HG02623 (cell line): ENCODE measurements around the gene FBN3.

Source experiments
- ATAC-seq: cut with Tn5 transposase; IDR thresholded peaks from one replicate; pipeline ENCODE4 v1.9.1; 2021; ENCODE audit warnings: moderate library complexity; ENCODE audit not compliant: unreplicated experiment

Gene FBN3

GRCh38 chr19:8094336-8094735, 55.1 kb downstream of the FBN3 start:
- no peak for ATAC-seq

GRCh38 chr19:8093740-8094139, 55.7 kb downstream of the FBN3 start:
- no peak for ATAC-seq

DNA sequence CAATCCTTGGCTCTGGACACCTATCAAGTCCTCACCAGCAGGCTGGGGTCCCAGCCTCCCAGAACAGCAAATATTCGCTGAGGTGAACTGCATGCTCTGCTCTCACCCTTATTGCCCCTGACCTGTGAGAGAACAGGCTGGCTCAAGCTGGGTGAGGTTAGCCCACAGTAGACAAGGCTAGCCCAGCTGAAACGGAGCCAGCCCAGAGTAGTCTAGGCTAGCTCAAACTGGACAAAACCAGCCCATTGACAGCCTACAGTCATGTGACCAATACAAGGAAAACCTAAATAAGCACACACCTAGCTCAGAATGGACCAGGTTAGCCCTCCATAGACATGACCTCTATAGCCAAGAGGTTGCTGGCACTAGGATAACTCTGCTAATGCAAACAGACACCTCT, 58.4 kb downstream of the FBN3 start:
- no peak for ATAC-seq

DNA sequence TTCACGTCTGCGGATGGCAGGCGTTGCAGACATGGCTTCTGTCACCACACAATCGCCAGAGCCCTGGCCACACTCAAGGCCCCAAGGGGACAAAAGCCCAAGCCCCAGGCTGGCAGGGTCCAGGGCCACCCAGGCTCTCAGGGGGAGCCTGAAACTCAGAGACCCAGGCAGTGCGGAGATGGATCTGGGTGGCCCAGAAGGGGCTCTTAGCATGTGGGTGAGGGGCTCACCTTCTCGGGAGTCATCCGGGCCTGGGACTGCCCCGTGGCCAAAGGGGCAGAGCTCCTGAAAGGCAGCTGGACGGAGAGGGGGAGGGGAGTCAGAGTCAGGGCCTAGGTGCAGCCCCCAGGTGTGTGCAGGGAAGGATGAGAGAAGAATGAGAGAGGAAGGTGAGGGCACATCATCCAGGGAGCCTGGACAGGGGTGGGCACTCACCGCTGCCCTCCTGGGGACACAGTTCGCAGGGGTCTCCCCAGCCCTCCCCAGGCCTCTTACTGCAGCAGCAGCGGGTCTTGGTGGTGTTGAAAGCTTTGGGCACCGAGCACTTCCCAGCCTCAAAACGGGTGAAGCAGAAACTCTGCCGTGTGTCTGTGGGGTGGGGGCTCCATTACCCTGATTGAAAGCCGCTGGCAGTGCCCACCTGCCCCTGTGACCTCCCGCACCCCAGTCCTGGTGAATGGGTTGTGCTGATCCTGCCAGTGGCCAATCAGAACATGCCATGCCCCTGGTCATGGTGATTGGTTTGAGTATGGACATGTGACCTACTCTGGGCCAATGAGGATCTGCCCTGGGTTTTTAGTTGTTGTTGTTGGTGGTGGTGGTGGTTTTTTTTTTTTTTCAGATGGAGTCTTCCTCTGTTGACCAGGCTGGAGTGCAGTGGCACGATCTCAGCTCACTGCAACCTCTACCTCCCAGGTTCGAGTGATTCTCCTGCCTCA, 59.5 kb downstream of the FBN3 start:
- ATAC-seq: no peak

GRCh38 chr19:8088752-8089663, 60.4 kb downstream of the FBN3 start:
- no peak for ATAC-seq

- ATAC-seq: no peak
These were observed 61.5 kb downstream of the FBN3 start for GRCh38 chr19:8087876-8088275.

DNA sequence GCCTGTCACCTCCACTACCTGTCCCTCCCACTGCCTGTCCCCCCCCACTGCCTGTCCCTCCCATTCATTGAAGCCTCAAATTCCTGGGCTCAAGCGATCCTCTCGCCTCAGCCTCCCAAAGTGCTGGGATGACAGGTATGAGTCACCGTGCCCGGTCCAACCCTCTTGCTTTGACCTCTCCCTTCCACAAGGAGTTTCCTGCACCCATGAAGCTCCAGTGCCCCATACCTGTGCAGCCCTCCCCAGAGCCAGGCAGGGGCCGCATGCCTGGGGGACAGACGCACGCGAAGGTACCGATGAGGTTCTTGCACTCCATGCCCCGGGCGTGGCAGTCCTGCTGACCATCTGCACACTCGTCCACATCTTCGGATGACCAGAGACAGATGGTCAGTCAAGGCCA, 62.5 kb downstream of the FBN3 start:
- no peak for ATAC-seq

- no peak for ATAC-seq
These were observed 63.6 kb downstream of the FBN3 start for GRCh38 chr19:8085598-8086408.

DNA sequence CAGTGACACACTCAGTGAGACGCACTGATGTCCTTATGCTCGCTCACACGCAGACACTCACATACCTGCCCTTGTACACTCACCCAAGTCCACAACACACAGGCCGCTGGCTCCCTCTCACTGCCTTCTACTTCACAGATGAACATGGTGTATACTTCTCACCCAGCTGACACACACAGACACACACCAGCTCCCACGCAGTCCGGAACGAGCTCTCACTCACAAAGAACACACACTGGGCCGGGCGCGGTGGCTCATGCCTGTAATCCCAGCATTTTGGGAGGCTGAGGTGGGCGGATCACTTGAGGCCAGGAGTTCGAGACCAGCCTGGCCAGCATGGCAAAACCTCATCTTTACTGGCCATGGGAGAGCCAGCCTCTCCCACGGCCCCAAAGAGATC, 65.2 kb downstream of the FBN3 start:
- no peak for ATAC-seq

GRCh38 chr19:8083141-8083540, 66.3 kb downstream of the FBN3 start:
- ATAC-seq: no peak

DNA sequence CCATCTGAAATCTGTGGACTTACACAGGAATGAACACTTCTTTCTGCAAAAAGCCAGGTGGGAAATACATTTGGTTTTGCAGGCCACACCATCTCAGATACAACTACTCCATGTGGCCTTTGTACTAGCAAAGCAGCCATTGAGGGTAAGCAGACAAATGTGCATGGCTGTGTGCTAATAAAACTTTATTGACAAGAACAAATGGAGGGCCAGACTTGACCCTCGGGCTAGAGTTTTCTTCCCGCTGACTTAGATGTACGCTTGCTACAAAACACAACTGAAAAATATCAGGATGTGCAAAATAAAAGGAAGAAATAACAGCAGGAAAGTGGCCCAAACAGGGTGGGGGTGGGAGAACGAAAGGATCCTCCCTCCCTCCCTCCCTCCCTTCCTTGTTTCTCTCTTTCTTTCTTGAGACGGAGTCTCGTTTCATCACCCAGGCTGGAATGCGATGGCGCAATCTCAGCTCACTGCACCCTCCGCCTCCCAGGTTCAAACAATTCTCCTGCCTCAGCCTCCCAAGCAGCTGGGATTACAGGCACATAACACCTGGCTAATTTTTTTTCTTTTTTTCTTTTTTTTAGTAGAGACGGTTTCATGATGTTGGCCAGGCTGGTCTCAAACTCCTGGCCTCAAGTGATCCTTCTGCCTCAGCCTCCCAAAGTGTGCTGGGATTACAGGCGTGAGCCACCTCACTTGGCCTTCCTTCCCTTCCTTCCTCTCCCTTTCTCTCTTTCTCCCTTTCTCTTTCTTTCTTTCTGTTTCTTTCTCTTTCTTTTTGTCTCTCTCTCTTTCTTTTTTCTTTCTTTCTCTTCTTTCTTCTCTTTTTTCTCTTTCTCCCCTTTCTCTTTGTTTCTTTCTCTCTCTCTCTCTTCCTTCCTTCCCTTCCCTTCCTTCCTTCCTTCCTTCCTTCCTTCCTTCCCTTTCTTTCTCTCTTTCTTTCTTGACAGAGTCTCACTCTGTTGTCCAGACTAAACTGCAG, 67.5 kb downstream of the FBN3 start:
- no peak for ATAC-seq

- ATAC-seq: no peak
These were observed 68.6 kb downstream of the FBN3 start for GRCh38 chr19:8080832-8081231.

- no peak for ATAC-seq
These were observed 69.4 kb downstream of the FBN3 start for GRCh38 chr19:8079988-8080387.

GRCh38 chr19:8075158-8076074, 74.0 kb downstream of the FBN3 start:
- ATAC-seq: no peak

DNA sequence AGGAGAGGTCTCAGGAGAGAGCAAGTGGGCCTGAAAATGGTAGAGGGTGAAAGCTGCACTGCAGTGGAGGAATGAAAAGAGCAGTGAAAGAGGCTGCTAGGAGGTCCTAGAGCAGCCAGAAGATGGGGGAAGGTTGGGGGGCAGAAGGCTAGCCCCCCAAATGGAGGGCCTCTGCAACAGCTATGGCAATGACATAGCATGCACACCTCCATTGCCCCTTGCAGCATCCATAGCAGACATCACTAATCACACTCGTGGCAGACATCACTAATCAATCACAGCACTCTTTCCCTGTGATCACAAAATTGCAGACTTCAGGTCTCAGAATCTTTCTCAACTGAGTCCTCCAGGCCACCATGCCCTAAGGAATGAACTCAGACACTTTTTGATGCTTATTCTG, 74.9 kb downstream of the FBN3 start:
- no peak for ATAC-seq

DNA sequence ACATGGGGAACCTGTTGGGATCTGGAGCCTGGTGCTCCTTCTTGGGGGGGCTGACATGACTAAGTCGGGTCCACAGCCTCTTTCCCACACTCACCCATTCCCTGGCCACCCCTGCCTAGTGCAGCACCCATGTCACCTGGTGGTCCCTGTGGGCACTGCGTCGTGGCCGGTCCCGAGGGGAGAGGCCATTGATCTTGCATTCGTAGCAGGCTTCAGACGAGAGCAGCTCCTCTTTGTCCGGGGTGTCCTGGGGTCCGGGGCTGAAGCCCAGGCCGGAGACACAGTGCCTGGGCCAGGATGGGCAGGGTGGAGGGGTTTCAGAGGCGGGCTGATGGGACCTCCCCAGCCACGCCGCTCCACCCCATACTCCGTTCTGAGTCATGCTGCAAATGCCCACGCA, 77.5 kb downstream of the FBN3 start:
- ATAC-seq: no peak

DNA sequence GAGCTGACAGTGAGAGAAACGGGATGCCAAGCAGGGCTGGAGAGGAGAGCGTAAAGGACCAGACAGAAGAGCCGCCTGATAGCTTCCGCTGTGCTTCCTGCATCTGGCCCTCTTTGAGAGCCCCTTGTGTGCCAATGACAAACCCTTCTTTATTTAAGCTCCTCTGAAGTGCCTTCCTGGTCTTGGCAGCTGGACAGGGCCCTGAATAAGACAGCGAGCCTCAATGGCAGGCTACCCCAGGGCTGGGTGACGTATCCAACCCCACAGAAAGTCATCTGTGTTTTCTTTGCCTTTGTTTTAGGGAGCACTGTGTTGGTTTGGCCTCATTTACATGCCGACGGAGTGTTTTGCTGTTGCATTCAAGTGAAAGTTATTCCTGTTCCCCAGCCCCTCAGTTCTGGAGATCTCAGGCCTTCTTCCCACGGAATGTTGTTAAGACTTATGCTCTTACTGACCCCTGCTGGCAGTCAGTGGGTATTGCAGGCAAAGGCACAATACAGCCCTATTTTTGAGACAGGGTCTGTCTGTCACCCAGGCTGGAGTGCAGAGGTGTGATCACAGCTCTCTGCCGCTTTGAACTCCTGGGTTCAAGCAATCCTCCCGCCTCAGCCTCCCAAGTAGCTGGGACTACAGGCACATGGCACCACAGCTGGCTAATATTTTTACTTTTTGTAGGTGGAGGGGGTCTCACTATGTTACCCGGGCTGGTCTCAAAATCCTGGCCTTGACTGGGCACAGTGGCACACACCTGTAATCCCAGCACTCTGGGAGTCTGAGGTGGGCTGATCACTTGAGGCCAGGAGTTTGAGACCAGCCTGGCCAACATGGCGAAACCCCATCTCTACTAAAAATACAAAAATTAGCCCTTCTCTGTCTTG, 80.1 kb downstream of the FBN3 start:
- ATAC-seq: no peak

GRCh38 chr19:8065875-8066261, 83.5 kb downstream of the FBN3 start:
- ATAC-seq: no peak
